Brain microvascular endothelial cell (primary cell): ENCODE measurements around the gene RAD51AP1.

Source experiments
- DNase-seq: peaks from one replicate; pipeline ENCODE4 v3.0.0-alpha.2; 2020
- H3K27ac ChIP-seq: fragments of 250-450 bp; sonication (Bioruptor Pico); 2 replicates; pipeline ENCODE4 v1.5.1; 2020; ENCODE audit warnings: mild to moderate bottlenecking, moderate library complexity
- H3K27me3 ChIP-seq: fragments of 250-450 bp; sonication (Bioruptor Pico); replicated peaks from 2 replicates; pipeline ENCODE4 v1.5.1; 2020; ENCODE audit warnings: mild to moderate bottlenecking
- H3K36me3 ChIP-seq: fragments of 250-450 bp; sonication (Bioruptor Pico); replicated peaks from 2 replicates; pipeline ENCODE4 v1.5.1; 2020; ENCODE audit warnings: mild to moderate bottlenecking
- H3K4me3 ChIP-seq: 2 replicates; pipeline ENCODE4 v1.5.1; 2011; ENCODE audit warnings: low read depth, mild to moderate bottlenecking, control low read depth, low read length, moderate library complexity
- CTCF ChIP-seq: IDR thresholded peaks from 2 replicates; pipeline ENCODE4 v1.5.1; 2011; ENCODE audit warnings: low read depth, mild to moderate bottlenecking, moderate library complexity, low read length, control low read depth, inconsistent platforms; ENCODE audit errors: missing control alignments
- in situ Hi-C: cut with HindIII; loops from 2 replicates; pipeline ENCODE4 v1.10.0; 2017; ENCODE audit warnings: low sequenced_read_pairs, low pct_ligation_motif_present

RAD51AP1 gene, protein sequence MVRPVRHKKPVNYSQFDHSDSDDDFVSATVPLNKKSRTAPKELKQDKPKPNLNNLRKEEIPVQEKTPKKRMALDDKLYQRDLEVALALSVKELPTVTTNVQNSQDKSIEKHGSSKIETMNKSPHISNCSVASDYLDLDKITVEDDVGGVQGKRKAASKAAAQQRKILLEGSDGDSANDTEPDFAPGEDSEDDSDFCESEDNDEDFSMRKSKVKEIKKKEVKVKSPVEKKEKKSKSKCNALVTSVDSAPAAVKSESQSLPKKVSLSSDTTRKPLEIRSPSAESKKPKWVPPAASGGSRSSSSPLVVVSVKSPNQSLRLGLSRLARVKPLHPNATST

GRCh38 chr12:4538207-4539160 is at the start of gene RAD51AP1:
Gene RAD51AP1 (plus strand): TSS chr12:4538890. CDS start chr12:4538940, 50 bp downstream.
- peak within 1 kb of the TSS; percentile 98 for H3K27ac ChIP-seq
- peak; percentile 96 for DNase-seq
- TF ChIP-seq CTCF: no peak
- H3K36me3 ChIP-seq: no peaks in the 10 kb centered on the region
- in situ Hi-C loops: no loop called here
- no peaks in the 10 kb centered on the region for H3K27me3 ChIP-seq
- peak within 1 kb of the TSS; percentile 93 for H3K4me3 ChIP-seq

DNA sequence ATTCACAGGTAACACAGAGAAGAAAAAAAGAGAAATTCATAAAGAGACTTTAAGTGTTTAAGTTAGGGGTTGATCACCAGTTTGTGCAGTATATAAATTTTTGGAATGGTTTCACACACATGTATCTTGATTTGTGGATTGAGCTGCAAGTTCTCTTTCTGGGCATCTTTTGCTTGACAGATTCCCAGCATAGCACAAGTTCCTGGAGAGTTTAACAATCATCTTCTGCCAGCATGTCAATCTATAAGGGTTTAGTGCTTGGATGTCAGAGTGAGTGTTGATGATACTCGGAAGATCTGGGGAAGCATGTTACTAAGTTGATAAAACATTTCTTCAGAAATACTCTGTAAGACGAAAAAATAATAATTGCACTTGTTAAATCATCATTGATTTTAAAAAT is 49.1 kb upstream of the RAD51AP1 start:
- no peaks in the 10 kb centered on the region for H3K27me3 ChIP-seq
- peaks cover 5% of the 10 kb centered on the region for H3K36me3 ChIP-seq
- no peak for TF ChIP-seq CTCF
- in situ Hi-C loops: no loop called here
- H3K27ac ChIP-seq: no peak overlapping the region
- DNase-seq: no peak
- no peak overlapping the region for H3K4me3 ChIP-seq

GRCh38 chr12:4490973-4491372 is 47.7 kb upstream of the RAD51AP1 start:
- in situ Hi-C loops: no loop called here
- Histone ChIP-seq H3K4me3 (no peak overlapping the region), H3K36me3 (peaks cover 6% of the 10 kb centered on the region), H3K27me3 (no peaks in the 10 kb centered on the region), H3K27ac (no peak overlapping the region)
- TF ChIP-seq CTCF: no peak
- DNase-seq: no peak

DNA sequence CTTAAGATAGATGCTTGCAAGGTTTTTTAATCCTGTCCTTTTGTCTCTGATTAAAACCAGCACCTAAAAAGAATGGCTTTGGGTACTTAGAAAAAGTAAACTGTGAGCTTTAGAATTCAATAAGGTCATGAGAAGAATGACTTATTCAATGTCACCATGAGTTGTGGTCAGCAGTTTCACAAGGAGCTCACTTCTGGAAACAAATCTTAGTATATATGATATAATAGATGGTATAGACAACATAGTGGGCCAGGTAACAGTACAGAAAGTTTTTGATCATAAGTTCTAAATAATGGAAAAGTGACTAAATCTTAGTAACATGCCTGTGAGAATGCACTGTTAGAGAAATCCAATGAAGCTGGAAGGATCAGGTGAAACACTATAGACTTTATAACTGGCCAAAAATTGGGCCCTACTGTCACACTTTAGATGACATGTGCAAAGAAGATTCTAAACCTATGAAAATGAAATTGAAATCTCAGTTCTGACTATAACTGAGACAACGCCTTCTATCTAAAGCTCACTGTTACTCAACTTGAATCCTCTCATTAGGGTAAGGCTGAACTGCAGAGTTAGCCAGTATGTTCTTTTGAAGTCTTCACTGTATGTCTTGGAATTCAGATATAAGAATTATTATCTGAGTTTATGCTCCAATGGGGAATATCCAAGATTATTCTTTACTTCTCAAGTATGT is 42.4 kb upstream of the RAD51AP1 start:
- no peak for TF ChIP-seq CTCF
- in situ Hi-C loops: no loop called here
- Histone ChIP-seq H3K36me3 (peaks cover 5% of the 10 kb centered on the region), H3K27me3 (no peaks in the 10 kb centered on the region), H3K4me3 (no peak overlapping the region), H3K27ac (no peak overlapping the region)
- no peak for DNase-seq

DNA sequence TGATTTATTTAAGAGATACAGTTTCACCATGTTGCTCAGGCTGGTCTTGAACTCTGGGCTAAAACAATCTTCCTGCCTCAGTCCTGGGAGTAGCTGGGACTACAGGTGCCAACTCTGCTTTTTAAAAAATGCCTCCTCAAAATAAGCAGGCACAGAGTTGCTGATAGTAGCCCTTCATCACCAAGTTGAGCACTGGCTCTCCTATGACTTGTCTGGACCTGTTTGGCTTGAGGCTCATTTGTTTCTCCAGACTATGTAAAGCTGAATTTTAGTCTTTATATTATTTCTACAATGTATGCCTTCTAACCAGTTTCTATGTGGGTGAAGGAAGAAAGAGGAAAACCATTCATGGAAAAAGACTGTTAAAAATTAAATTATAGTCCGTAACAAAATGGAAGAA is 39.5 kb upstream of the RAD51AP1 start:
- Histone ChIP-seq H3K27me3 (no peaks in the 10 kb centered on the region), H3K36me3 (peaks cover 5% of the 10 kb centered on the region), H3K27ac (no peak overlapping the region), H3K4me3 (no peak overlapping the region)
- no peak for DNase-seq
- no peak for TF ChIP-seq CTCF
- in situ Hi-C loops: no loop called here
